ENCODE measurements around the gene EEIG1. TPM values are rescaled to one million over a fixed set of nuclear protein-coding genes. Genes with fewer than 3 reads are reported as not detected.

The EEIG1 gene
- total and polyA plus RNA-seq, 8 donors: 25.4 to 85.4 (median 62.1) TPM

- Histone ChIP-seq H3K27me3 (no peaks in the 10 kb centered on the region), H3K9me3 (no peaks in the 10 kb centered on the region), H3K4me1 (peaks cover 44 to 69% (median 48%) of the 10 kb centered on the region in 3 donors), H3K36me3 (no peaks in the 10 kb centered on the region), H3K4me3 (no peak overlapping the region), H3K27ac (peak overlapping the region; percentile 60 to 95 (median 76))
- DNase-seq: peak in 5 of 6 donors; percentile 39 to 81 (median 79)
- intact Hi-C loops (cut with DNase I): no loop called here
- TF ChIP-seq CTCF (IDR thresholded peaks at IDR 0.05): no peak
- no peak for FAIRE-seq
- 24 to 36% methylated on average over 8 of the region's 8 CpGs for WGBS, 2 donors
- peak; percentile 15 to 56 (median 48) for ATAC-seq
Measured at GRCh38 chr9:127966416-127967150, 14.2 kb downstream of the EEIG1 start.

- Histone ChIP-seq H3K27me3 (no peaks in the 10 kb centered on the region), H3K27ac (peak overlapping the region; percentile 60 to 95 (median 76)), H3K4me3 (no peak overlapping the region), H3K9me3 (no peaks in the 10 kb centered on the region), H3K36me3 (no peaks in the 10 kb centered on the region), H3K4me1 (peaks cover 38 to 67% (median 46%) of the 10 kb centered on the region in 3 donors)
- DNase-seq (no peak), ATAC-seq (peak in 3 of 4 donors; percentile 1 to 12 (median 6)), FAIRE-seq (no peak)
- intact Hi-C loops (cut with DNase I): no loop called here
- TF ChIP-seq CTCF (IDR thresholded peaks at IDR 0.05): no peak
- WGBS, 2 donors: 44 to 51% methylated on average over 6 of the region's 6 CpGs
Measured at GRCh38 chr9:127965953-127966352, 14.8 kb downstream of the EEIG1 start.

GRCh38 chr9:127963359-127964064 lies 17.3 kb downstream of the EEIG1 start:
- Histone ChIP-seq H3K36me3 (no peaks in the 10 kb centered on the region), H3K9me3 (no peaks in the 10 kb centered on the region), H3K4me1 (peaks cover 33 to 57% (median 47%) of the 10 kb centered on the region in 3 donors), H3K27ac (peak overlapping the region; percentile 8 to 95 (median 31)), H3K4me3 (no peak overlapping the region), H3K27me3 (no peaks in the 10 kb centered on the region)
- no peak for ATAC-seq
- intact Hi-C loops (cut with DNase I): no loop called here
- WGBS, 2 donors: 62 to 64% methylated on average over 19 of the region's 19 CpGs
- TF ChIP-seq CTCF (IDR thresholded peaks at IDR 0.05): no peak
- no peak for FAIRE-seq
- peak in 2 of 6 donors; percentile 49 to 68 for DNase-seq

GRCh38 chr9:127963041-127963358 lies 17.8 kb downstream of the EEIG1 start:
- no peak for DNase-seq
- Histone ChIP-seq H3K27me3 (no peaks in the 10 kb centered on the region), H3K27ac (peak overlapping the region; percentile 8 to 95 (median 31)), H3K9me3 (no peaks in the 10 kb centered on the region), H3K4me3 (no peak overlapping the region), H3K4me1 (peaks cover 33 to 51% (median 47%) of the 10 kb centered on the region in 3 donors), H3K36me3 (no peaks in the 10 kb centered on the region)
- ATAC-seq: peak in 1 of 4 donors; percentile 5
- no peak for TF ChIP-seq CTCF (IDR thresholded peaks at IDR 0.05)
- FAIRE-seq: no peak
- intact Hi-C loops (cut with DNase I): no loop called here
- 48 to 59% methylated on average over 3 of the region's 3 CpGs for WGBS, 2 donors

All from pancreas (tissue), 10 donors.